Sigmoid colon (tissue), 7 donors: ENCODE data around the gene CCDC102B. TPM values are rescaled to one million over a fixed set of nuclear protein-coding genes. Genes with fewer than 3 reads are reported as not detected.

ENCODE experiments used
- DNase-seq: peaks from one replicate; pipeline ENCODE4 v3.0.0-alpha.2; 2019
- H3K27ac ChIP-seq, 4 donors: fragments of 200-600 bp; sonication (generic); one replicate each; pipeline ENCODE4 v1.5.1; 2016 to 2019; ENCODE audit warnings: mild to moderate bottlenecking in 1 of 4
- H3K27me3 ChIP-seq, 3 donors: fragments of 200-600 bp; sonication (generic); one replicate each; pipeline ENCODE4 v1.5.1; 2019; ENCODE audit warnings: mild to moderate bottlenecking in 1 of 3
- H3K36me3 ChIP-seq, 4 donors: fragments of 200-600 bp; sonication (generic); one replicate each; pipeline ENCODE4 v1.5.1; 2016 to 2019
- H3K4me1 ChIP-seq, 4 donors: fragments of 200-600 bp; sonication (generic); one replicate each; pipeline ENCODE4 v1.5.1; 2017 to 2019
- H3K4me3 ChIP-seq, 4 donors: fragments of 200-600 bp; sonication (generic); one replicate each; pipeline ENCODE4 v1.5.1; 2017 to 2019; ENCODE audit warnings: mild to moderate bottlenecking in 2 of 4, moderate library complexity in 1 of 4
- H3K9me3 ChIP-seq, 4 donors: fragments of 200-600 bp in 3 of 4; sonication (generic) in 3 of 4; one replicate each; pipeline versions ENCODE4 v1.5.1 to v1.6.1; 2013 to 2019
- EP300 ChIP-seq, 4 donors: sonication (generic); formaldehyde crosslinking; IDR thresholded peaks; one replicate each; pipeline ENCODE4 v1.6.1; 2017; ENCODE audit warnings: antibody characterized with exemption in 4 of 4
- POLR2A ChIP-seq, 2 donors: fragments of 450-650 bp; IDR thresholded peaks; one replicate each; pipeline ENCODE4 v1.6.1; 2016; ENCODE audit warnings: antibody characterized with exemption in 2 of 2, mild to moderate bottlenecking in 2 of 2, moderate library complexity in 2 of 2
- POLR2AphosphoS5 ChIP-seq, 4 donors: sonication (generic); formaldehyde crosslinking; IDR thresholded peaks; one replicate each; pipeline ENCODE4 v1.6.1; 2017; ENCODE audit warnings: antibody characterized with exemption in 4 of 4
- WGBS, 2 donors: extraction: QIAGEN DNeasy Blood & Tissue Kit; methylation state at CpG; one replicate each; pipeline ENCODE4 v1.1.7; 2013; 5-methylcytosine and 5-hydroxymethylcytosine counted together
- intact Hi-C: fragments of 100-400 bp; cut with DNase I; formaldehyde crosslinking; loops from one replicate; pipeline ENCODE4 v1.15.1; 2023
- polyA plus RNA-seq, 3 donors: library from polyadenylated mRNA; stranded (reverse); fragments of 200-250 nt; gene quantifications; one replicate each; pipeline ENCODE4 v1.2.3, GENCODE V29; 2013
- total RNA-seq, 4 donors: library from RNA; depleted of rRNA; stranded (reverse); fragments of >200 nt; gene quantifications; one replicate each; pipeline ENCODE4 v1.1.0, GENCODE V29; 2016
- TF ChIP-seq, protein P1 (sequence below), 4 experiments: fragments of 450-650 bp in 3 of 4; fragments of 200-600 bp in 1 of 4; IDR thresholded peaks; one replicate each; pipeline ENCODE4 v1.5.1; 2016 to 2019; ENCODE audit warnings: antibody characterized with exemption in 4 of 4, mild to moderate bottlenecking in 3 of 4, moderate library complexity in 2 of 4
- donor health status: healthy with polysubstance abuse.
- donor health status: Bipolar disorder and iron deficiency.
- donor health status: healthy.

Gene CCDC102B
- total and polyA plus RNA-seq, 7 donors = 1.8 to 16.3 (median 6.7) TPM

DNA sequence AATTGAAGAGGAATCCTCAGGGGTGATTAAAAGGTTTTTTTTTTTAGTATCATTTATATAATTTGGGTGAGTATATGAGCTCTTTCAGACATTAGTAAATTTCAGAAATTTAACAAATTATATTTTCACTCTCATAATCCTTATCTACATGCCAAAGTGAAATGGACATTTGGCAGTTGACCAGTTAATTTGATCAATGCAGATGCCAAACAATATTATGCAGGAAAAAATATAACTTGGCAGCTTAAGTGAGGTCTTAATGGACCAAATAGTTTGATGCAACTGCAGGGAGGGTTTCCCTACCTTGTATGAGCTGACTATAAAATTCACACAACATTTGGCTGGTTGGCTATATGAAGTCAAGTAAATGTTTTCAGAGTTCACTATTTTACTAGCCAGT lies 185.2 kb downstream of the CCDC102B start:
- Histone ChIP-seq H3K4me3 (no peak overlapping the region), H3K4me1 (no peaks in the 10 kb centered on the region), H3K27ac (no peak overlapping the region), H3K36me3 (no peaks in the 10 kb centered on the region), H3K27me3 (no peaks in the 10 kb centered on the region), H3K9me3 (no peaks in the 10 kb centered on the region)
- intact Hi-C loops = no loop called here
- TF ChIP-seq, protein P1, sequence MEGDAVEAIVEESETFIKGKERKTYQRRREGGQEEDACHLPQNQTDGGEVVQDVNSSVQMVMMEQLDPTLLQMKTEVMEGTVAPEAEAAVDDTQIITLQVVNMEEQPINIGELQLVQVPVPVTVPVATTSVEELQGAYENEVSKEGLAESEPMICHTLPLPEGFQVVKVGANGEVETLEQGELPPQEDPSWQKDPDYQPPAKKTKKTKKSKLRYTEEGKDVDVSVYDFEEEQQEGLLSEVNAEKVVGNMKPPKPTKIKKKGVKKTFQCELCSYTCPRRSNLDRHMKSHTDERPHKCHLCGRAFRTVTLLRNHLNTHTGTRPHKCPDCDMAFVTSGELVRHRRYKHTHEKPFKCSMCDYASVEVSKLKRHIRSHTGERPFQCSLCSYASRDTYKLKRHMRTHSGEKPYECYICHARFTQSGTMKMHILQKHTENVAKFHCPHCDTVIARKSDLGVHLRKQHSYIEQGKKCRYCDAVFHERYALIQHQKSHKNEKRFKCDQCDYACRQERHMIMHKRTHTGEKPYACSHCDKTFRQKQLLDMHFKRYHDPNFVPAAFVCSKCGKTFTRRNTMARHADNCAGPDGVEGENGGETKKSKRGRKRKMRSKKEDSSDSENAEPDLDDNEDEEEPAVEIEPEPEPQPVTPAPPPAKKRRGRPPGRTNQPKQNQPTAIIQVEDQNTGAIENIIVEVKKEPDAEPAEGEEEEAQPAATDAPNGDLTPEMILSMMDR (IDR thresholded peaks at IDR 0.05) = no peak
- TF ChIP-seq POLR2AphosphoS5 (IDR thresholded peaks at IDR 0.05) = no peak
- no peak for TF ChIP-seq POLR2A (IDR thresholded peaks at IDR 0.05)
- no peak for TF ChIP-seq EP300 (IDR thresholded peaks at IDR 0.05)
- no peak for DNase-seq

DNA sequence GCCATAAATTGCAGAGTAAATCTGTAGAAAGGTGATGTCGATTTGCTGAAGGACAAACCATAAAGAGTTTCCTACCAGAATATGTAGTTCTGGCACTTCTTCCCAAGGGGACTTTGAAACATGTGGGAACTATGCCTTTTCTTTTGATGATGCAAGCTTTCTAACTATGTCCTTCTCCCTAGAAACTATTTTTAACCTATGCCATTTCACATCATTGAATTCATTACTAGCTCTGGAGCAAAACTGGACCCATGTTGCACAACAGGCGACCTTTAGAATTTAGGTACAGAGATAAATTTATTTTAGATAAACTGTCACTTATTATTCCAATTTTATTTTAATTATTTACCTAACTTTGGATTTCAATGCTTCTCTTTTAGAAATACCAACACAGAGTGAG lies 186.5 kb downstream of the CCDC102B start:
- H3K27me3 ChIP-seq = no peaks in the 10 kb centered on the region
- H3K9me3 ChIP-seq = no peaks in the 10 kb centered on the region
- 73 to 83% methylated on average over 2 of the region's 2 CpGs for WGBS, 2 donors
- no peaks in the 10 kb centered on the region for H3K4me1 ChIP-seq
- H3K36me3 ChIP-seq = no peaks in the 10 kb centered on the region
- DNase-seq = no peak
- no peak overlapping the region for H3K27ac ChIP-seq
- no peak overlapping the region for H3K4me3 ChIP-seq
- intact Hi-C loops = no loop called here
- no peak for TF ChIP-seq POLR2AphosphoS5 (IDR thresholded peaks at IDR 0.05)
- TF ChIP-seq, protein P1 (IDR thresholded peaks at IDR 0.05) = no peak
- no peak for TF ChIP-seq POLR2A (IDR thresholded peaks at IDR 0.05)
- TF ChIP-seq EP300 (IDR thresholded peaks at IDR 0.05) = no peak

DNA sequence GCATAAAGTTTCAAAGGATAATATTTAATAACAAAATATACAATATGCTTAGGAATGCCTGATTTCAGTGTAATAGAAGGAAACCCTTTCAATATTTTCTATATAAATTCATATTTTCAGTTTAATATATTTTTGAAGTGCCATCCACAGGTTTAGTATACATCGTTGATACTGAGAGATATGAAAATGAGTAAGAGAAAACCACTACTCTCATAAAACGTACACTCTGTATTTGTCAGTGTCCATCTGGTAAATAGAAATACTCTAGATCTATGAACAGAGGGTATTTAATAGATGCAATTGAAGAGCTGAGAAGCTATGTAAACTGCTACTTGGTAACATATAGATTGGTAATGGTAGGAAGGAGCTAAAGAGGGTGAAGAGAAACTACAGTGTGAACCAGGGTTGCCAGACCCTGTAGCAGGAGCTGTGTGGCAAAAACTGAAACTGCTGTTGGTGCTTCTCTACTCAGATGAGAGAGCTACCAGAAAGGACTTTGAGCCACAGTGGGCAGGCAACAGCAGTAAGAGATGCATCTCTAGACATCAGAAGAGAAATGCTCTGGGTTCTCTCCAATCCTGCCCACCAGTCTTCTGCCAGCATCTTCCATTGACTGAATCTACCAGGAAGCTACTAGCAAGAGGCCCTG lies 187.4 kb downstream of the CCDC102B start:
- Histone ChIP-seq H3K27me3 (no peaks in the 10 kb centered on the region), H3K27ac (no peak overlapping the region), H3K36me3 (no peaks in the 10 kb centered on the region), H3K4me3 (no peak overlapping the region), H3K4me1 (no peaks in the 10 kb centered on the region), H3K9me3 (no peaks in the 10 kb centered on the region)
- no peak for DNase-seq
- TF ChIP-seq POLR2AphosphoS5 (IDR thresholded peaks at IDR 0.05) (no peak), EP300 (IDR thresholded peaks at IDR 0.05) (no peak), POLR2A (IDR thresholded peaks at IDR 0.05) (no peak)
- TF ChIP-seq, protein P1 (IDR thresholded peaks at IDR 0.05) = no peak
- WGBS, 2 donors = 78 to 85% methylated on average over 2 of the region's 2 CpGs
- intact Hi-C loops = no loop called here

DNA sequence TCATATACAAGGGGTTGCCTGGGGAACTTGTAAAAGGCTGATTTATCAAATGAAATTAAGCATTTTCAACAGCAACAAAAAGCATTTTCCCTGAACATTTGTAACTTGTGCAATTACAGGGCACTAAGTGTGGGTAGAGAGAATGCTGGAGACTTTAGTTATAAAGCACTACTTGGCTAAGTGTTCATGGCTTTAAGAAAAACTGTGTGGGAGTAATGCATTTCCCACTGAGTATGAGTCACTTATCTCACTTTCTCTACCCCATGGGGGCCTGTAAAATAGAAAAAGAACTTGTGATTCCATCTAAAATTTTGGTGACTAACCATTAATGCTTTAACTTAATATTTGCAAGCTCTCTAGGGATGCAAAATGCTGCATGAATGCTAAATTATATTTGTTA lies 193.4 kb downstream of the CCDC102B start:
- Histone ChIP-seq H3K9me3 (no peaks in the 10 kb centered on the region), H3K36me3 (no peaks in the 10 kb centered on the region), H3K4me3 (no peak overlapping the region), H3K27me3 (no peaks in the 10 kb centered on the region), H3K4me1 (no peaks in the 10 kb centered on the region), H3K27ac (no peak overlapping the region)
- no peak for DNase-seq
- intact Hi-C loops = no loop called here
- no peak for TF ChIP-seq EP300 (IDR thresholded peaks at IDR 0.05)
- TF ChIP-seq POLR2AphosphoS5 (IDR thresholded peaks at IDR 0.05) = no peak
- TF ChIP-seq, protein P1 (IDR thresholded peaks at IDR 0.05) = no peak
